HUES6 (cell line): ENCODE data around the gene MBD6.

Experiments
- H3K27ac ChIP-seq: 2 replicates; pipeline ENCODE4 v1.7.0; 2013; ENCODE audit warnings: low read depth, mild to moderate bottlenecking, low read length, inconsistent platforms
- H3K27me3 ChIP-seq: 2 replicates; pipeline ENCODE4 v1.6.1; 2013; ENCODE audit warnings: low read length; ENCODE audit not compliant: control insufficient read depth, insufficient read depth
- H3K36me3 ChIP-seq: 2 replicates; pipeline ENCODE4 v1.6.1; 2013; ENCODE audit warnings: low read length; ENCODE audit not compliant: control insufficient read depth, insufficient read depth
- H3K4me1 ChIP-seq: 2 replicates; pipeline ENCODE4 v1.6.1; 2013; ENCODE audit warnings: low read length; ENCODE audit not compliant: control insufficient read depth, insufficient read depth
- H3K4me3 ChIP-seq: 2 replicates; pipeline ENCODE4 v1.5.1; 2013; ENCODE audit warnings: low read depth, low read length
- H3K9ac ChIP-seq: one replicate; pipeline ENCODE4 v1.6.1; 2013; ENCODE audit warnings: mild to moderate bottlenecking, low read length
- H3K9me3 ChIP-seq: 2 replicates; pipeline ENCODE4 v1.6.1; 2013; ENCODE audit warnings: low read depth, low read length; ENCODE audit not compliant: control insufficient read depth, insufficient read depth

The MBD6 gene

DNA sequence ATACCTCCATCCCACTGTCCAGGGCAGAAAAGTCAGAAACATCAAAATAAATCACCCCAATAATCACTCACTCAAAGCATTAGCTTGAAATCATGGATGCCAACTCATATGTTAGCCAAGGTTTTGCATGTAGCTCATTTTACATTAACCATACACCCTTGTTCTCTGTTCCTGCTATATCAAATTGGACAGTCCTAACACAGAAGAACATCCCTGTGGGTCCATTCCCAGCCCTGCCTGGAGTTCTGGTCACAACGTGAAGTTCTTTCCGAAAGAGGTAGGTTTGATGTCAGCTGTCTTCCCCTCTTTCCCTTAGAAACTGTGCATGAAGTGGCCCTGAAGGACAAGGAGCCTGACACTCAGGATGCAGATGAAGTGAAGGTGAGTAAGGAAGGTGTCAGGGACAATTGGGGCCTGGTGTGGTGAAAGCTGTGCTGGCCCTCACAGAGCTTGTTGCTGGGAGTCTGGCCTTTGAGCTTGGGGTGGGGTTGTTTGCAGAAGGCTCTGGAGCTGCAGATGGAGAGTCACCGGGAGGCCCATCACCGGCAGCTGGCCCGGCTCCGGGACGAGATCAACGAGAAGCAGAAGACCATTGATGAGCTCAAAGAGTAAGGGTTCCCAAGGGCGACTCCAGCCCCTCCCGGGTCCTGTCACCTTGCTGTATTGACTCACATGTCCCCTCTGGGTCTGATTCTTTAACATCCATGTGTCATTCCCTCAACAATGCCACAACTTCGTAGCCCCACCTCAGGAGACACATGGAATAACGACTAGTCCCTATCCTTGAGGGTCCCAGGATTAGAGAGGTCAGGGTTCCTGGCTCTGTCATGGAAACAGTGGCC lies 53.4 kb downstream of the MBD6 start:
- no peak overlapping the region for H3K4me3 ChIP-seq
- H3K36me3 ChIP-seq, result peaks cover 59% of the 10 kb centered on the region
- no peak overlapping the region for H3K27ac ChIP-seq

DNA sequence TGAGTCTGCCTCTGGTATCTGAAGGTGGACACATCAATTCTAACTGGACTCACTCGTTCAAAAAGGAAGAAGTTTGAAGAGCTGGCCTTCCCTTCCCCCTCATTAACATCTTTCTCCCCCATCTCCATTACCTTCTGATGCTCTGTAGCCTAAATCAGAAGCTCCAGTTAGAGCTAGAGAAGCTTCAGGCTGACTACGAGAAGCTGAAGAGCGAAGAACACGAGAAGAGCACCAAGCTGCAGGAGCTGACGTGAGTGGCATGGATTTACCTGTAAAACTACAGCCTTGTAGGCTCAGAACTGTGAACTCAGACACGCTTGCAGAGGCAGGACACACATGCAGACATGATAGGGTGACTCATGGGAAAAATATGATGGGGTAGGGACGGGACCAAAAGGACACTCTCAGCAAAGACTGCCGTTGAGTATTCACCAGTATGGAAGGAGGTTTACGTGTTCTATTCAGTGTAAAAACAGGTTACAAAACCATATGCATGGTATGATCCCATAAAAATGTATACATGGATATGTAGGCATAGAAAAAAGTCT lies 54.1 kb downstream of the MBD6 start:
- no peak overlapping the region for H3K27ac ChIP-seq
- H3K27me3 ChIP-seq, result no peaks in the 10 kb centered on the region
- H3K4me3 ChIP-seq, result no peak overlapping the region
- H3K9me3 ChIP-seq, result no peaks in the 10 kb centered on the region
- peaks cover 62% of the 10 kb centered on the region for H3K36me3 ChIP-seq
- H3K9ac ChIP-seq, result no peak overlapping the region
- no peaks in the 10 kb centered on the region for H3K4me1 ChIP-seq

More for the DNA sequence above, 53.4 kb downstream of the MBD6 start:
- H3K9ac ChIP-seq, result no peak overlapping the region
- H3K4me1 ChIP-seq, result no peaks in the 10 kb centered on the region
- H3K27me3 ChIP-seq, result no peaks in the 10 kb centered on the region
- H3K9me3 ChIP-seq, result no peaks in the 10 kb centered on the region

DNA sequence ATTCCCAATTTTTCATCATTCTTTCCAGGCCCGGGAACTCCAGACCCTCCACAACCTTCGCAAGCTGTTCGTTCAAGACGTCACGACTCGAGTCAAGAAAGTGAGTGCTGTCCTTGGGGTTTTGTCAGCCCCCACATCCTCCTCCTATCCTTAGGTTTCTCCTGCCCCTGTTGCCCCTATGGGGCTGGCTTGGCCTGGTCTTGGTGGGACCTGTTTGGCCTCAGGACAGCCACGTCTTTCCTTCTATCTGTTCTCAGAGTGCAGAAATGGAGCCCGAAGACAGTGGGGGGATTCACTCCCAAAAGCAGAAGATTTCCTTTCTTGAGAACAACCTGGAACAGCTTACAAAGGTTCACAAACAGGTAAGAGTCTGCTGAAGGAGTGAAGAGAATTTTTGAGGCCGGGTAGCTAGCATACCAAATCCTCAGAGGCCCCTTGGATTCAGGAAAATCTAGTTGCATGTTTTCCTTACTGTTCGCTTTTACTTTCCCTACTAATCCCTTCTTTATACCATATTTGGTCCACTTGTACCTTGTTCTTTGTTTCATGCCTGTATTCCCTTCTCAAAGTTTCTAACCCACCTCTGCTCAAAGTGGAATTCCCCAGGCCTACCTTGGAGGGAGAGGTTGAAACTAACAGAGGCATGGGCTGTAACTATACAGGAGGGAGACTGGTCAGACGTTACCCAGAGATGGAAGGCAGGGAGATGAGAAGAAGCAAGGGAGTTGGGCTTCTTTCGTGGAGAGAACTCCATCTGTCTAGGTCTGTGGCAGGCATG lies 55.5 kb downstream of the MBD6 start:
- Histone ChIP-seq H3K27ac (no peak overlapping the region), H3K27me3 (no peaks in the 10 kb centered on the region), H3K36me3 (peaks cover 53% of the 10 kb centered on the region), H3K4me1 (no peaks in the 10 kb centered on the region), H3K4me3 (no peak overlapping the region), H3K9ac (no peak overlapping the region), H3K9me3 (no peaks in the 10 kb centered on the region)

DNA sequence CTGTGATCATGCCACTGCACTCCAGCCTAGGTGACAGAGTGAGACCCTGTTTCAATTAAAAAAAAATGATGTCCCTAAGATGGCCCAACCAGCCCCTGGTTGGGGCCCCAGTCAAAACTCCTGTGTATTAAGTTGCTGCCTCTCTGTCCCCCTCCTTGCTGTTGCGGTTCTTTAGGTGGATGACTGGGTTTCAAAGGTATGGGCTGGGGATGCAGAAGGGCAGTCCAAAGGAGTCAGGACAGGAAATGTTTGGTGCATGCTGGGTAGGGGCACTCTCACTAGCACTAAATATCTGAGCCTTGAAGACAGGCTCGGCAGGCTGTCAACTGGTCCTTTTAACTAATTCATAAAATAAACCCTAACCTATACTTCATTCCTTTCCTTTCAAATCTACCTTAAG lies 56.4 kb downstream of the MBD6 start:
- H3K27me3 ChIP-seq, result peaks cover under 1% of the 10 kb centered on the region; the same call in 1 of the 2 replicates
- no peaks in the 10 kb centered on the region; the same call in 1 of the 2 replicates for H3K4me1 ChIP-seq
- no peak overlapping the region for H3K4me3 ChIP-seq
- H3K27ac ChIP-seq, result no peak overlapping the region
- H3K9me3 ChIP-seq, result no peaks in the 10 kb centered on the region
- H3K9ac ChIP-seq, result no peak overlapping the region
- H3K36me3 ChIP-seq, result peaks cover 53% of the 10 kb centered on the region
